ENCODE measurements around the gene PJVK. TPM values are rescaled to one million over a fixed set of nuclear protein-coding genes. Genes with fewer than 3 reads are reported as not detected.

Gene PJVK
- total and polyA plus RNA-seq, 2 donors (not counting 3 experiments of a cell fraction or from before 2014, with no cell fraction given) = 1.3 to 1.4 TPM

GRCh38 chr2:178415979-178416378 lies 35.2 kb upstream of the PJVK start:
- Histone ChIP-seq H3K36me3 (ENCODE audit: control insufficient read depth in 2 of 2, extremely low read depth in 1 of 2, insufficient read depth in 2 of 2, low read length in 2 of 2) (peaks cover 0 to 2% of the 10 kb centered on the region in 2 experiments), H3K27me3 (ENCODE audit: control insufficient read depth in 2 of 2, insufficient read depth in 2 of 2, low read length in 2 of 2) (no peaks in the 10 kb centered on the region), H3K9me1 (replicated peaks; ENCODE audit: control insufficient read depth, extremely low read depth, insufficient read depth, low read length) (no peaks in the 10 kb centered on the region), H3K4me3 (replicated peaks in 1 of 3; ENCODE audit: insufficient read depth in 1 of 3, low read depth in 1 of 3, low read length in 3 of 3) (no peak overlapping the region), H3K27ac (ENCODE audit: insufficient read depth, low read depth, low read length) (no peak overlapping the region), H4K20me1 (replicated peaks; ENCODE audit: control insufficient read depth, extremely low read depth, insufficient read depth, low read length) (no peaks in the 10 kb centered on the region), H3K9me3 (replicated peaks; ENCODE audit: control insufficient read depth, insufficient read depth, low read length) (no peaks in the 10 kb centered on the region), H3K4me2 (ENCODE audit: insufficient read depth, low read length) (no peak overlapping the region), H3K4me1 (ENCODE audit: control insufficient read depth, extremely low read depth, insufficient read depth, low read length) (peaks cover 13% of the 10 kb centered on the region), H3K9ac (replicated peaks; ENCODE audit: extremely low read depth, insufficient read depth, low read length) (no peak overlapping the region), H2AFZ (ENCODE audit: low read depth, low read length) (no peak overlapping the region), H3K79me2 (ENCODE audit: control insufficient read depth, insufficient read depth, low read length) (no peaks in the 10 kb centered on the region)
- ChIA-PET POLR2A (no interaction called here), CTCF (interaction anchor here (1.8 to 5.3 kb wide), 7 partner anchors 11 to 304 kb away, joined by 11 to 122 read pairs (median 31); partner anchors contain the start of gene RBM45)
- no TSS peak for BruUV-seq (replicated peaks)
- dilution Hi-C loops (cut with MboI; ENCODE audit: extremely low pct_ligation_motif_present, low sequenced_read_pairs) = no loop called here
- FAIRE-seq (no peak), DNase-seq (ENCODE audit: low read depth, low spot score) (no peak)
- intact Hi-C loops (cut with micrococcal nuclease) = no loop called here
- TF ChIP-seq, protein P1, sequence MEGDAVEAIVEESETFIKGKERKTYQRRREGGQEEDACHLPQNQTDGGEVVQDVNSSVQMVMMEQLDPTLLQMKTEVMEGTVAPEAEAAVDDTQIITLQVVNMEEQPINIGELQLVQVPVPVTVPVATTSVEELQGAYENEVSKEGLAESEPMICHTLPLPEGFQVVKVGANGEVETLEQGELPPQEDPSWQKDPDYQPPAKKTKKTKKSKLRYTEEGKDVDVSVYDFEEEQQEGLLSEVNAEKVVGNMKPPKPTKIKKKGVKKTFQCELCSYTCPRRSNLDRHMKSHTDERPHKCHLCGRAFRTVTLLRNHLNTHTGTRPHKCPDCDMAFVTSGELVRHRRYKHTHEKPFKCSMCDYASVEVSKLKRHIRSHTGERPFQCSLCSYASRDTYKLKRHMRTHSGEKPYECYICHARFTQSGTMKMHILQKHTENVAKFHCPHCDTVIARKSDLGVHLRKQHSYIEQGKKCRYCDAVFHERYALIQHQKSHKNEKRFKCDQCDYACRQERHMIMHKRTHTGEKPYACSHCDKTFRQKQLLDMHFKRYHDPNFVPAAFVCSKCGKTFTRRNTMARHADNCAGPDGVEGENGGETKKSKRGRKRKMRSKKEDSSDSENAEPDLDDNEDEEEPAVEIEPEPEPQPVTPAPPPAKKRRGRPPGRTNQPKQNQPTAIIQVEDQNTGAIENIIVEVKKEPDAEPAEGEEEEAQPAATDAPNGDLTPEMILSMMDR (IDR thresholded peaks at IDR 0.05; ENCODE audit: extremely low read depth in 1 of 2, insufficient read depth in 1 of 2, low read depth in 1 of 2, low read length in 2 of 2) = no peak
- TF ChIP-seq POLR2AphosphoS5 (IDR thresholded peaks at IDR 0.05; ENCODE audit: insufficient read depth, low read depth, low read length) = no peak
- TF ChIP-seq EZH2 (IDR thresholded peaks at IDR 0.05; ENCODE audit: borderline replicate concordance, low read depth, low read length, severe bottlenecking) = no peak
- TF ChIP-seq, protein P2, sequence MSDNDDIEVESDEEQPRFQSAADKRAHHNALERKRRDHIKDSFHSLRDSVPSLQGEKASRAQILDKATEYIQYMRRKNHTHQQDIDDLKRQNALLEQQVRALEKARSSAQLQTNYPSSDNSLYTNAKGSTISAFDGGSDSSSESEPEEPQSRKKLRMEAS (IDR thresholded peaks at IDR 0.05; ENCODE audit: insufficient read depth, insufficient read length) = no peak
- TF ChIP-seq MYC (IDR thresholded peaks at IDR 0.05; ENCODE audit: low read depth, low read length) = no peak
- no peak for TF ChIP-seq JUN (IDR thresholded peaks at IDR 0.05; ENCODE audit: borderline replicate concordance, insufficient read depth, insufficient read length, low read depth)
- TF ChIP-seq POLR2A (IDR thresholded peaks at IDR 0.05; ENCODE audit: low read depth, low read length) = no peak
- TF ChIP-seq FOS (IDR thresholded peaks at IDR 0.05; ENCODE audit: borderline replicate concordance, insufficient read depth, low read length) = no peak
- TF ChIP-seq GATA2 (IDR thresholded peaks at IDR 0.05; ENCODE audit: insufficient read depth, insufficient read length, low read depth, low read length) = no peak
